Upper lobe of right lung (tissue), 1 donor: ENCODE data around the gene ATG10. TPM values are rescaled to one million over a fixed set of nuclear protein-coding genes. Genes with fewer than 3 reads are reported as not detected.
"Not testable (repeated sequence)": the region's sequence is repeated elsewhere in the genome, so short reads cannot be mapped to it uniquely, and the experiment has no call there.

Experiments
- ATAC-seq: fragments of 200-7000 bp; cut with Tn5 transposase; one replicate; pipeline ENCODE4 v1.9.1; 2020; ENCODE audit warnings: mild to moderate bottlenecking, moderate library complexity
- DNase-seq: peaks from one replicate; pipeline ENCODE4 v3.0.0-alpha.2; 2020
- H3K27ac ChIP-seq: fragments of 200-600 bp; one replicate; pipeline ENCODE4 v1.8.0; 2022
- H3K27me3 ChIP-seq: fragments of 200-600 bp; one replicate; pipeline ENCODE4 v1.8.0; 2022; ENCODE audit warnings: mild to moderate bottlenecking
- H3K36me3 ChIP-seq: fragments of 200-600 bp; one replicate; pipeline ENCODE4 v1.8.0; 2022
- H3K4me1 ChIP-seq: fragments of 200-600 bp; one replicate; pipeline ENCODE4 v1.8.0; 2022
- H3K4me3 ChIP-seq: fragments of 200-600 bp; one replicate; pipeline ENCODE4 v1.8.0; 2022; ENCODE audit warnings: mild to moderate bottlenecking
- H3K9me3 ChIP-seq: fragments of 200-600 bp; one replicate; pipeline ENCODE4 v1.8.0; 2022
- CTCF ChIP-seq: fragments of 200-600 bp; IDR thresholded peaks from one replicate; pipeline ENCODE4 v1.8.0; 2022; ENCODE audit warnings: antibody characterized with exemption
- intact Hi-C: fragments of 100-400 bp; cut with DNase I; formaldehyde crosslinking; loops from one replicate; pipeline ENCODE4 v1.11.0; 2022
- total RNA-seq: library from RNA; stranded (reverse); fragmentation: NEBNext Ultra II Directional; extraction: Animal tissue kit (Norgen Biotek cat#: 25700); gene quantifications from one replicate; pipeline ENCODE4 v1.2.1, GENCODE V29; 2021
- donor health status: DM: no; HTN: yes; CAD: no; lungs with severe emphysema.

ATG10 gene
- total RNA-seq, 1 donor from 2014 or later = 3.7 TPM

- DNase-seq (no peak), ATAC-seq (no peak)
- H3K9me3 ChIP-seq = no peaks in the 10 kb centered on the region
- H3K27me3 ChIP-seq = no peaks in the 10 kb centered on the region
- no peak for TF ChIP-seq CTCF
- no peaks in the 10 kb centered on the region for H3K4me1 ChIP-seq
- H3K36me3 ChIP-seq = no peaks in the 10 kb centered on the region
- intact Hi-C loops = no loop called here
- no peak overlapping the region for H3K4me3 ChIP-seq
- H3K27ac ChIP-seq = no peak overlapping the region
Observed at GRCh38 chr5:82010696-82011095, 38.9 kb downstream of the ATG10 start.

GRCh38 chr5:82011761-82012160 lies 39.9 kb downstream of the ATG10 start:
- TF ChIP-seq CTCF = no peak
- Histone ChIP-seq H3K36me3 (no peaks in the 10 kb centered on the region), H3K27me3 (no peaks in the 10 kb centered on the region), H3K4me3 (no peak overlapping the region), H3K27ac (no peak overlapping the region), H3K9me3 (no peaks in the 10 kb centered on the region), H3K4me1 (no peaks in the 10 kb centered on the region)
- ATAC-seq (no peak), DNase-seq (no peak)
- intact Hi-C loops = no loop called here

GRCh38 chr5:82014644-82015043 lies 42.8 kb downstream of the ATG10 start:
- ATAC-seq, H3K9me3 ChIP-seq, intact Hi-C loops, H3K27me3 ChIP-seq, H3K27ac ChIP-seq, H3K4me1 ChIP-seq, DNase-seq, H3K4me3 ChIP-seq, H3K36me3 ChIP-seq: not testable (repeated sequence)

- no peak for DNase-seq
- Histone ChIP-seq H3K4me1 (no peaks in the 10 kb centered on the region), H3K4me3 (no peak overlapping the region), H3K9me3 (no peaks in the 10 kb centered on the region), H3K27ac (no peak overlapping the region), H3K27me3 (no peaks in the 10 kb centered on the region), H3K36me3 (no peaks in the 10 kb centered on the region)
- TF ChIP-seq CTCF = no peak
- intact Hi-C loops = no loop called here
- peak; percentile 21 for ATAC-seq
Observed at GRCh38 chr5:82018462-82018861, 46.6 kb downstream of the ATG10 start.

- ATAC-seq (peak; percentile 35), DNase-seq (no peak)
- Histone ChIP-seq H3K9me3 (no peaks in the 10 kb centered on the region), H3K27ac (no peak overlapping the region), H3K27me3 (no peaks in the 10 kb centered on the region), H3K4me1 (no peaks in the 10 kb centered on the region), H3K4me3 (no peak overlapping the region), H3K36me3 (no peaks in the 10 kb centered on the region)
- intact Hi-C loops = no loop called here
- TF ChIP-seq CTCF = no peak
Observed at GRCh38 chr5:82019342-82020138, 47.7 kb downstream of the ATG10 start.

GRCh38 chr5:82022499-82022898 lies 50.7 kb downstream of the ATG10 start:
- TF ChIP-seq CTCF = no peak
- Histone ChIP-seq H3K4me1 (no peaks in the 10 kb centered on the region), H3K36me3 (no peaks in the 10 kb centered on the region), H3K27ac (no peak overlapping the region), H3K27me3 (no peaks in the 10 kb centered on the region), H3K9me3 (no peaks in the 10 kb centered on the region), H3K4me3 (no peak overlapping the region)
- intact Hi-C loops = no loop called here
- ATAC-seq (no peak), DNase-seq (no peak)
